HUES48 (cell line): ENCODE results near the gene ZNFX1.
"Not testable (repeated sequence)": the region's sequence is repeated elsewhere in the genome, so short reads cannot be mapped to it uniquely, and the experiment has no call there.

Experiments used
- H3K27ac ChIP-seq: one replicate; pipeline ENCODE4 v1.7.0; 2013; ENCODE audit warnings: low read depth, low read length, inconsistent platforms
- H3K27me3 ChIP-seq: 2 replicates; pipeline ENCODE4 v1.6.1; 2013; ENCODE audit warnings: mild to moderate bottlenecking, low read length; ENCODE audit not compliant: control insufficient read depth, insufficient read depth
- H3K36me3 ChIP-seq: 2 replicates; pipeline ENCODE4 v1.6.1; 2013; ENCODE audit warnings: low read length; ENCODE audit not compliant: control insufficient read depth, insufficient read depth
- H3K4me1 ChIP-seq: 2 replicates; pipeline ENCODE4 v1.6.1; 2013; ENCODE audit warnings: mild to moderate bottlenecking, low read length; ENCODE audit not compliant: control insufficient read depth, insufficient read depth
- H3K4me3 ChIP-seq: 2 replicates; pipeline ENCODE4 v1.5.1; 2013; ENCODE audit warnings: mild to moderate bottlenecking, low read depth, low read length
- H3K9ac ChIP-seq: 2 replicates; pipeline ENCODE4 v1.6.1; 2013; ENCODE audit warnings: mild to moderate bottlenecking, low read depth, low read length, moderate library complexity
- H3K9me3 ChIP-seq: 2 replicates; pipeline ENCODE4 v1.6.1; 2013; ENCODE audit warnings: low read length; ENCODE audit not compliant: control insufficient read depth, insufficient read depth

Gene ZNFX1

DNA sequence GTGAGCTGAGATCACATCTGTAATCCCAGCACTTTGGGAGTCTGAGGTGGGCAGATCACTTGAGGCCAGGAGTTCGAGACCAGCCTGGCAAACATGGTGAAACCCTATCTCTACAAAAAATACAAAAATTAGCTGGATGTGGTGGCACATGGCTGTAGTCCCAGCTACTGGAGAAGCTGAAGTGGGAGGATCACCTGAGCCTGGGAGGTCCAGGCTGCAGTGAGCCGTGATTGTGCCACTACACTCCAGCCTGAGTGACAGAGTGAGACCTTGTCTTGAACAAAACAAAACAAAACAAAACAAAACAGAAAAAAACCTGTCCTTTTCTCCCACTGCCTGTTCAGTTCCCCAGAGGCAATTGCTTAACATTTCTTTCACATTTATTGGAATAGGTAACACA, 36.2 kb upstream of the ZNFX1 start:
- H3K27me3 ChIP-seq: peaks cover 37% of the 10 kb centered on the region
- not testable (repeated sequence) for H3K4me3 ChIP-seq, H3K4me1 ChIP-seq, H3K9ac ChIP-seq, H3K9me3 ChIP-seq, H3K36me3 ChIP-seq, H3K27ac ChIP-seq

DNA sequence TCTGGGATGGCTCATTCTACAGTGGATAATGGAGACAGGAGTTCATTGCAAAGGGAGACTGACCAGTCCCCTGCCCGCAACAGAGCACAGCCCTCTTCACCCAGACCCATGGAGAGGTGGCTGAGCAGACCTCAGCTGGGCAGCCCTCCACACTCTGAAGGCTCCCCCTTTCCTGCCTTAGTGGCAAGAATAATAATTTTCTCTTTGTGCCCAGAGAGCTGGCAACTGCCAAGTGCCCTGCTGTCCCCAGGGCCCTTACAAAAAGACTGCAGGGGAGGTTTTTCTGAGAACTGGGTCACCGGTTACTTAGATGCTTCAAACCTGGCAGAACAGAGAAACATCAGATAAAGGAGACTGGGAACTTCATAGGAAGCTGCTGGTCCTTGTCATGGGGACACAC, 35.4 kb upstream of the ZNFX1 start:
- Histone ChIP-seq H3K36me3 (no peaks in the 10 kb centered on the region), H3K27ac (no peak overlapping the region), H3K4me1 (no peaks in the 10 kb centered on the region), H3K9ac (no peak overlapping the region), H3K4me3 (no peak overlapping the region), H3K27me3 (peaks cover 29% of the 10 kb centered on the region), H3K9me3 (no peaks in the 10 kb centered on the region)

DNA sequence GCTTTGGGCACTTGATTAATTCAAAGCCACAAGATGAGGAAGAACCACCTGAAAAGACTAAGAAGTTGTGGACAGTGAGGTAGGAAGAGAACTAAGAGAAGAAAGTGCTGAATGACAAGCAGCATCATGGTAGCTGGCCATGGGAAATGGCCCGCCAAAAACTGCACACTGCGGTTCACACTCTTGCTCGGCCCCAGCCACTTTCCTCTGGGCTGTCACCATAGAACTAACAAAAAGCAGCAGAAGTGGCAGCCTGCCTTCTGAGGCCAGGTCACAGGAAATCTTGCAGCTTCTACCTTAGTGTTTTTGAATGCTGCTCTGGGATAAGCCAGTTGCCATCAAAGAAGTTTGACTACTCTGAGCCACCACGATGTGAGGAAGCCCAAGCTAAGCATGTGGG, 34.8 kb upstream of the ZNFX1 start:
- Histone ChIP-seq H3K36me3 (no peaks in the 10 kb centered on the region), H3K27ac (no peak overlapping the region), H3K9ac (no peak overlapping the region), H3K9me3 (no peaks in the 10 kb centered on the region), H3K4me1 (no peaks in the 10 kb centered on the region), H3K4me3 (no peak overlapping the region), H3K27me3 (peaks cover 23% of the 10 kb centered on the region)

DNA sequence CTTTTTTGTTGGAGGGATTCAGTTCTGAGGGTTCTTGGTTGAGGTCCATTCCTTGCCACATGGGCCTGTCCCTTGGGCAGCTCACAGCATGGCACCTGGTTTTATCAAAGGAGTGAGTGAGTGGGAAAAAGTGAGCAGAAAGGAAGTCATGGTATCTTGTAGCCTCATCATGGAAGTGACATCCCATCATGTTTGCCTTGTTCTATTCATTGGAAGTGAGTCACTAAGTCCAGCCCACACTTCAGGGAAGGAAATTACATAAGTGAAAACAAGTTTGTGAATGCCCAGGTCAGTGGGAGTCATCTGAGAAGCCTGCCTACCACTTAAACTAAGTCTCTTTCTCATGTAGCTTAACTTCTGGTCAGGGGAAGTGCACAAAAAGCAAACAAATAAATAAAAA, 32.8 kb upstream of the ZNFX1 start:
- Histone ChIP-seq H3K36me3 (no peaks in the 10 kb centered on the region), H3K27me3 (peaks cover 4% of the 10 kb centered on the region; the same call in 1 of the 2 replicates), H3K27ac (no peak overlapping the region), H3K9ac (no peak overlapping the region), H3K9me3 (no peaks in the 10 kb centered on the region), H3K4me1 (peaks cover 6% of the 10 kb centered on the region; the same call in 1 of the 2 replicates), H3K4me3 (no peak overlapping the region)

DNA sequence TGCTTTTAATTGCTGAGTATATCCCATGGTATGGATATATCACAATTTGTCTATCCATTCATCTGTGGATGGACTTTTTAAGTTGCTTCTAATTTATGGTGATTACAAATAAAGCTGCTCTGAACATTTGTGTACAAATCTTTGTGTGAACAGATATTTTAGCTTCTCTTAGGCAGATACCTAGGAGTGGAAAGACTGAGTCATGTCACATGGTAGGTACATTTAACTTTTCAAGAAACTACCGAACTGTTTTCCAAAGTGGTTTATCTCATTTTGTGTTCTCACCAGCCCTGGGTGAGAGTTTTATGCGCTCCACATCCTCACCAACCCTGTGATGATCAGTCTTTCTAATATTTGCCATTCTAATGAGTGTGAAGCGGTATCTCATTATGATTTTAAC, 31.0 kb upstream of the ZNFX1 start:
- Histone ChIP-seq H3K27me3 (no peaks in the 10 kb centered on the region), H3K9ac (no peak overlapping the region), H3K9me3 (no peaks in the 10 kb centered on the region), H3K4me1 (peaks cover 6% of the 10 kb centered on the region; the same call in 1 of the 2 replicates), H3K27ac (no peak overlapping the region), H3K36me3 (no peaks in the 10 kb centered on the region), H3K4me3 (no peak overlapping the region)

DNA sequence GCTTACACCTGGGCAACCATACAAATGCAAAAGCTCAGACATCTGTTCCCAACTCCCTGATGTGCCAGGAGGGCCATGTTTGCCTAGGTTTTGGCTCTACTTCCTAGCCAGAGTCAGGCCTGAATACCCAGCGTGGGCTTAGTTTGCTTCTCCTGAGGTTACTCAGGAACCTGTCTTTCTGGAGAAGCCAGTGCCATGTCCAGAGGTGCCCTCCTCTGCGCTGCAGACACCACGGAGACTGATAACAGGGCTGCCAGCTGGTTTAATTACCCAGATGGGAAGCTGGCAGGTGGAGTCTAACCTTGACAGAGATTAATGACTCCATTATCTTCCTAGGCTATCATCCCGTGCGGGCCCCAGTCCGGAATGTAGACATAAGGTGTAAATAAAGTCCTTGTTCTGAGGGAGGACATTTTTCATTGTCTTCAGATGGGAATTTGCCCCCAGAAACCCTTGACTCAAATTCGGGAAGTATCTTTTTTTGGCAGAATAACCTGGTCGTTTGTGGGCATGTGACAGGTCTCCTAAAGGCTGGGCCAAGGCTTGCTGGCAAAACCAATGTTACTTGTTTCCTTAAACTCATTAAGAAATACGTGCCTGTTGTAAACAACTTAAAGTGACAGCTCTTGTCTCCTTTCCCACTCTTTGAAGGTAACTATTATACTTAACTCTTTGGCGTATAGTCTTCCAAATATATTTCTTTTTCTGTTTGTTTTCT, 29.2 kb upstream of the ZNFX1 start:
- Histone ChIP-seq H3K4me3 (no peak overlapping the region), H3K9ac (no peak overlapping the region), H3K9me3 (no peaks in the 10 kb centered on the region), H3K27ac (no peak overlapping the region), H3K27me3 (no peaks in the 10 kb centered on the region), H3K4me1 (peaks cover 6% of the 10 kb centered on the region; the same call in 1 of the 2 replicates), H3K36me3 (no peaks in the 10 kb centered on the region)

DNA sequence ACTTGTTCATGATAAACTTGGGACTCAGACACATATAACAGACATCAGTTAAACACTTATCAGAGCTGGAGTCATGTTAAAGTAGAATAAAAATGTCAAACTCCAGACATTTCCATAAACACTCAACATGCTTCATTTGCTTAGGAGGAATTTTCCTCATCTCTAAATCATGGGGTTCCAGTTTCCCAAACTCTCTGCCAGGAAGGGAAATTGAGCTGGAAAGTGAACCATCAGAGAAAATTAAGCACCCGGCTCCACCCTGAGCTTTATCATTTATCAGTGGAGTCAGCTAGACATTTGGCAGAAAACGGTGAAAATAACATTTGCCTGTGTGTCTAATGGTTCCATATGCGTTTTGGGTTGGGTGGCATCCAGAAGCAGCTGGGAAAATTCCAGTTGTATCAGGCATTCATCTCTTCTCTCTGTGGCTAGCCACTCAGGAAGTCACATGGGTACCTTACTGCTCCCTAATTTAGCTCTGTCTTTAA, 25.3 kb upstream of the ZNFX1 start:
- Histone ChIP-seq H3K27ac (no peak overlapping the region), H3K4me1 (peaks cover 6% of the 10 kb centered on the region; the same call in 1 of the 2 replicates), H3K9me3 (no peaks in the 10 kb centered on the region), H3K36me3 (no peaks in the 10 kb centered on the region), H3K27me3 (no peaks in the 10 kb centered on the region), H3K4me3 (no peak overlapping the region), H3K9ac (no peak overlapping the region)

DNA sequence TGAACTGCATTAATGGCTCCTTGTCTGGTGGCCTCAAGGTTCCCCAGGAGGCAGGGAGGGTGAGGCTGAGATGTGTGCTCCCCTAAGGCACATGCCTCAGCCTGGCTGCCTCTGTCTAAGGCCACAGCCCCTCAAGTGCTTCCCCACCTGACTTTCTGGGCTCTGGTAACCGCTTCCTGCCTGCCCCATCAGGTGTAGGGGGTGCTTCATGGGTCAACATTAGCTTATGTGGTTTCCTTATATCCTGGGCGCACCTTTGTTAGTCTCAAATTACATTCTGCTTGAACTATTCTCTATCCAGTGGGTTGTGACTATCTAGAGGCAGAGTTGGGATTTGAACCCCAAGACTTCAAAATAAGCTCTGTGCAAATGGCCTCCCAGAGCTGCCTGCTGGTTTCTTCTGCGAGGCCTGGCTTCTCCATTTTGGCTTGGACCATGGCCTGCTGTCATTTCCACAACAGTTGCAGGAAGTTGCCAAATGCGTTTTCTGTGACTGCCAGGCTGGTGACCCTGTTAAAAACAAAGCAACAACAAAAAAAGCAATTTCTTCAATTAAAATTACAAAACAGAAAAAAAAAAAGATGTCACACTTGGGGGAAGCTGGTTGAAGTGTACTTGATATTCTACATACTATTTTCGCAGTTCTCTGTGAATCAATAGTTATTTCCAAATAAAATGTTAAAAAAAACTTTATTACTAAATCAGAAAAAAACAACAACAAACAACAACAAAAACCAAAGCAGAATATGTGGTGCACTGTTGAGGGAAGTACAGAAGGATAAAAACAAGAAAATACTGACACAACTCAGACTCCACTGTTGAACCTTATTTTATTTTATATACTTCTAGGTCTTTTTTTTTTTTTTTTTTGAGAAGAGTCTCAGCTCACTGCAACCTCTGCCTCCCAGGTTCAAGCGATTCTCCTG, 20.0 kb upstream of the ZNFX1 start:
- Histone ChIP-seq H3K4me1 (peaks cover 11% of the 10 kb centered on the region), H3K9me3 (no peaks in the 10 kb centered on the region), H3K27ac (no peak overlapping the region), H3K27me3 (no peaks in the 10 kb centered on the region), H3K36me3 (no peaks in the 10 kb centered on the region), H3K9ac (no peak overlapping the region), H3K4me3 (no peak overlapping the region)

DNA sequence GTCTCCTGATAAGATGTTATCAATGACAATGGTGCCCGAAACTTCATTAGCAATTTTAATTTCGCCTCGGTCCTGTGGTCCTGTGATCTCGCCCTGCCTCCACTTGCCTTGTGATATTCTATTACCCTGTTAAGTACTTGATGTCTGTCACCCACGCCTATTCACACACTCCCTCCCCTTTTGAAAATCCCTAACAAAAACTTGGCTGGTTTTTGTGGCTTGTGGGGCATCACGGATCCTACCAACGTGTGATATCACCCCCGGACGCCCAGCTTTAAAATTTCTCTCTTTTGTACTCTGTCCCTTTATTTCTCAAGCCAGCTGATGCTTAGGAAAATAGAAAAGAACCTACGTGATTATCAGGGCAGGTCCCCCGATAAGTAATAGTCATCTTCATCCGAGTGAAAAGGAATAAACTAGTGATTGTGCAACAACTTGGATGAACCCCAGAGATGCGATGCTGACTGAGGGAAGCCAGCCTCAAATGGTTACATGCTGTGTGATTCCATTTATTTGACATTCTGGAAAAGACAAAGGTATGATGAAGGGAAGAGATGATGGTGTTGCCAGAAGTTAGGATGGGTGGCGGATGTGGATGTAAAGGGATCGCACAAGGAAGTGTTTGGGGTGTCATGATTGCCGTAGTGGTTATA, 16.3 kb upstream of the ZNFX1 start:
- Histone ChIP-seq H3K36me3 (peaks cover 24% of the 10 kb centered on the region), H3K4me1 (peaks cover 14% of the 10 kb centered on the region), H3K27ac (peak overlapping the region; percentile 91)
- not testable (repeated sequence) for H3K4me3 ChIP-seq, H3K9me3 ChIP-seq, H3K9ac ChIP-seq, H3K27me3 ChIP-seq

DNA sequence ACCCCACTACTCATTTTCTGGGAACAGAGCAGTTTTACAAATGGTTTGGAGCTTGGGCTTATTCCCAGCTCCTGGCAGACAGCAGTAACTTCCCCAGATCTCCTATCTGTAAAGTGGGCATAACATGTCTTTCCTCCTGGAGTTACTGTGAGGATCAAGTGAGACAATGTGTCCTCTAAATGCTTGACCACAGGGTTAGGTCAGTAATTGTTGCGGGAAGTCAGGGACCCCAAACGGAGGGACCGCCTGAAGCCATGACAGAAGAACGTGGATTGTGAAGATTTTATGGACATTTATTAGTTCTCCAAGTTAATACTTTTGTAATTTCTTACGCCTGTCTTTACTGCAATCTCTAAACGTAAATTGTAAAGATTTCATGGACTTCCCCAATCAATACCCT, 15.3 kb upstream of the ZNFX1 start:
- H3K36me3 ChIP-seq: peaks cover 34% of the 10 kb centered on the region
- H3K4me3 ChIP-seq: no peak overlapping the region
- peak overlapping the region; percentile 91 for H3K27ac ChIP-seq
- no peaks in the 10 kb centered on the region for H3K27me3 ChIP-seq
- H3K9ac ChIP-seq: no peak overlapping the region
- no peaks in the 10 kb centered on the region for H3K9me3 ChIP-seq
- peaks cover 14% of the 10 kb centered on the region for H3K4me1 ChIP-seq
